ENCODE data around the gene KLF13.

KLF13 gene

DNA sequence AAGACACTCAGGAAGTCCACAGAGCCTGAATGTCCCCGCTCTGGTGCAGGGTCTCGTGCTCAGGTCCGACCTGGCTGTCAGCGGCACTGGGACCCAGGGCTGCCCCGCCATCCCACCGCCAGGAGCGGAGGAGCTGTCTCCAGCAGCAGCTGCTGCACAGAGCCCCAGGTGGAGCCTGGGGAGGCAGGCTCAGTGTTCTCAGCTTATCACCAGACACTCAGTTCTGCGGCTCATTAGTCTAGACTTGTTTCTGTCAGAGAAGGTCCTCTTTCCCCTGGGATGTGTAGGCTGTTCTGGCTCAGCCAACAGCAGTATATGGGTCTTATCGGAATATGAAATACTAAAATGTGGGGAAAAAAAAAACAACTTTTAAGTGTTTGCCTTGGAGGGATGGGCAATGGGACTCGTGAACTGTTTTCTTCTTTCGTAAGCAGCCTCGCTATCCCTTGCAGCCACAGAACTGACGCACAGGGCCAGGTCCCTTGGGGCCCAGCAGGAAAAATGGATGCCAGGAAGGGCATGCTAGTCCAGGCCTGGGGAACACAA is 75.9 kb downstream of the KLF13 start:
- no peak for DNase-seq (ENCODE audit: low spot score)

DNA sequence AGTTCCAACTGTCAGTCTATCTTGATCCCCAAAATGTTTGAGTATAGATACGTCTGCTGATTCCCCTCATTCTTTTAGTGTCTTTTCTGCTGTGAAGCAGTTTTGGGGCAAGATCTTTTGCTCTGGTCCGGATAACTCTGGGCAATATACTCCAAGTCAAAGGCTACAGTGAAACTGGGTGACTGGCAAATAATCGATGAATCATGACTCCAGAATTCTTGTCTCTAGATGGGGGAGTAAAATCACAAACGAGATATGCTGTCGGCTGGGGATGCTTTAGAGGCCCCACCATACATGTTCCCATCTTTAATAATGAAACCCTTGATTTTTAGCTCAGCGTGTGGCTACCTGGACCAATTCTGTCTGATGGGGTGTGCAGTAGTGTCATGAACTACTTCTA is 76.5 kb downstream of the KLF13 start:
- no peak for DNase-seq (ENCODE audit: low spot score)

DNA sequence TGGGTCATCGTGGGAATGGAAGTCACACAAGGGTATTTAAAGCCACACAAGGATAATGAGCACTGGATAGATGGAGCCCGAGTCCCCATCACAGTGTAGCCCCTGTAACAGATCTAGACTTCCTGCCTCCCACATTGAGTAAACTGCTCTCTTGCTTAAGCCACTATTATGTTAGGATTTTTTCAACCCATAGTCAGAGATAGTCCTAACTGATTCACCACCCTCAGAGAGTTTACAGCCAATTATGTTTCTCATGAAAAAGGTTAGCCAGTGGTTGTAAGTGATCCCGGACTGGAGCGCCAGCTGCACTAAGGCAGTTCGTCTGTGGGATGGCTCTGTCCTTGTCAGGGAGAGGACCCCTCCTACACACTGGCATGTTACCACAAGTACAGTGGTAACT is 77.0 kb downstream of the KLF13 start:
- no peak for DNase-seq (ENCODE audit: low spot score)

GRCh38 chr15:31404345-31404744 is 77.7 kb downstream of the KLF13 start:
- DNase-seq (ENCODE audit: low spot score): no peak

DNA sequence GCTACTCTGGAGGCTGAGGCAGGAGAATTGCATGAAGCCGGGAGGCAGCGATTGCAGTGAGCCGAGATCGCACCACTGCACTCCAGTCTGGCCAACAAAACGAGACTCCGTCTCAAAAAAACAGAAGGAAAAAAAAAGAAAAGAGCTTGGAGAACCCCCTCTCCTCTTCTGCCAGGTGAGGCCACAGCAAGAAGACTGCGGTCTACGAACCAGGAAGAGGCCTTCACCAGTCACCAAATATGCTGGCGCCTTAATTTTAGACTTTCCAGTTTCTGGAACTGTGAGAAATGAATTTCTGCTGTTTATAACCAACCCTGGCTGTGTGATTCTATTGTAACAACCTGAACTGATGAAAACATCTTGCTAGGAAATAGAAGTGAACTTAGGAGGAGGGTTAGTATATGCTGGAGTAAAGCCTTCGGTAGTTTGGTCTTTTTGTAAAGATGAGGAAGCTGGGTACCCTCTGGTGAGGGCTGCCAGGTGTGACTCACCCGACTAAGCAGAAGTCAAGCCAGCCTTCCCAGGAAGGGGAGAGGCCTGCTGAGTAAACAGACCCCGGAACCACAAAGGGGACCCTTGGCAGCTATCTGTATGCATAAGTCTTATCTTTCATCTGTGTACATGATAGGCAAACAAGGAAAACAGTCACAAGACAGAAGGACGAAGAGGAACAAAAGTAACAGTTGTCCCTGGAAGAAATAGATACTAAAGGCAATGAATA is 78.7 kb downstream of the KLF13 start:
- DNase-seq (ENCODE audit: low spot score): peak; percentile 22

GRCh38 chr15:31407376-31407775 is 80.7 kb downstream of the KLF13 start:
- DNase-seq (ENCODE audit: low spot score): no peak

- no peak for DNase-seq (ENCODE audit: low spot score)
Observed at GRCh38 chr15:31407851-31408250, 81.2 kb downstream of the KLF13 start.

DNA sequence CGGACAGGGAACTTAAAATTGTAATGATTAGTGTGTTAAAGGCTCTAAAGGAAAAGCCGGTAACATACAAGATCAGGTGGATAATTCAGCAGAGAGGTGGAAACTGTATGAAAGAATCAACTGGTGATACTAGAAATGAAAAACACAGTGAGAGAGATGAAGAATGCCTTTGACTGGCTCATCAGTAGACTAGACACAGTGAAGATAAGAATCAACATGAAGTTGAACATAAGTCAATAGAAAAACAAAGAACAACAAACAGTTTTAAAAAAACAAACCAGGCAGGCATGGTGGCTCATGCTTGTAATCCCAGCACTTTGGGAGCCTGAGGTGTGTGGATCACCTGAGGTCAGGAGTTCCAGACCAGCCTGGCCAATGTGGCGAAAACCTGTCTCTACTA is 82.1 kb downstream of the KLF13 start:
- no peak for DNase-seq (ENCODE audit: low spot score)

DNA sequence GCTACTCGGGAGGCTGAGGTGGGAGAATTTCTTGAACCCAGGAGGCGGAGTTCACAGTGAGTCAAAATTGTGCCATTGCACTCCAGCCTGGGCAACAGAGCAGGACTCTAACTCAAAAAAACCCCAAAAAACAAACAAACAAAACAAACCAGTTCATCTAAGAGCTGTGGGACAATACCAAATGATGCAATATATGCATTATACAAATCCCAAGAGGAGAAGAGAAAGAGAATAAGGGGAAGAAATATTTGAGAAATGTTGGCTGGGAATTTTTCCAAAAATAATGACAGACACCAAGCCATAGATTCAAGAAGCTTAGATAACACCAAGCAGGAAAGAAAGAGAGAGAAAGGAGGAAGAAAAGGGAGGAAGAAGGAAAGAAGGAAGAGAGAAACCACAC is 82.5 kb downstream of the KLF13 start:
- DNase-seq (ENCODE audit: low spot score): no peak

DNA sequence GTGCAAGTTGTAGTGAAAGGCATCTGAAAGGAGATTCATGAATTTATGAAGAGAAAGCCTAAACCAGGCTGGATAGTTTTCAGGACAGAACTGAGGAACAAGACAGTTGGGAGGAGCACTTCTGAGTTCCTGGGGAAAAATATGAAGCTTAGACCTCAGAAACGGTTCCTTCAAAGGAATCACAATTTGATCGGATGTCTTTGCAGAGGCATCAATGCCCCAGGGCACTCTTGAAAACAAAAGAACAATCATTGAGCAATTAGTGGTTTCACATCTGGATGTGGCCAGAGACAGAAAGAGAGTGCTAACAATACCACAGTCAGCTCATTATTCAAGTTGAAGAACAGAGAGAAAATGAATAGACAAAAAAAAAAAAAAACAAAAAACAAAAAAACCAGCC is 86.2 kb downstream of the KLF13 start:
- no peak for DNase-seq (ENCODE audit: low spot score)

DNA sequence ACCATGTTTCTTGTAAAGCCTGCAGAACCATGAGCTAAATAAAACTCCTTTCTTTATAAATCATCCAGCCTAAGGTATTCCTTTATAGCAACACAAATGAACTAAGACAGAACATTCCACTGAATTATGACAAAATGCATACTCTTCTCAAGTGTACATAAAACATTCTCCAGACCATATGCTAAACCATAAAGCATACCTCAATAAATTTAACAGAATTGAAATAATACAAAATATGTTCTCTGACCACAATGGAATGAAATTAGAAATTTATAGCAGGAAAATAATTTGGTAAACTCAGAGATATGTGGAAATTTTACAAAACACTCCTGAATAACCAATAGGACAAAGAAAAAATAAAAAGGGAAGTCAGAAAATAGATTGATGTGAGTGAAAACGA is 88.6 kb downstream of the KLF13 start:
- no peak for DNase-seq (ENCODE audit: low spot score)

DNA sequence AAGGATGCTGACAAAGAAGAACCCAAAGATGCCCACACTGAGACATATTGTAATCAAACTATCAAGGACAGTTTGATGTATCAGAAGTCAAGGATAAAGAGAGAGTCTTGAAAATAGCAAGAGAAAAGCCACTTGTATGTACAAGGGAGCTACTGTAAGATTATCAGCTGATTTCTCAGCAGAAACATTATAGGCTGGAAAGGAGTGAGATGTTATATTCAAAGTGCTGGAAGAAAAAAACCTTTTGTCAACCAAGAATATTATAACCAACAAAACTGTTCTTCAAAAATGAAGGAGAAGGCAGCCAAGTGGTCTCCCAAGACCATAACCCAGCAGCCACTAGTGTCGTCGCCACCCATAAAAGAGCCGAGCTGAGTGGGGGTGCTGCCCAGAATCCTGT is 93.2 kb downstream of the KLF13 start:
- DNase-seq (ENCODE audit: low spot score): no peak

DNA sequence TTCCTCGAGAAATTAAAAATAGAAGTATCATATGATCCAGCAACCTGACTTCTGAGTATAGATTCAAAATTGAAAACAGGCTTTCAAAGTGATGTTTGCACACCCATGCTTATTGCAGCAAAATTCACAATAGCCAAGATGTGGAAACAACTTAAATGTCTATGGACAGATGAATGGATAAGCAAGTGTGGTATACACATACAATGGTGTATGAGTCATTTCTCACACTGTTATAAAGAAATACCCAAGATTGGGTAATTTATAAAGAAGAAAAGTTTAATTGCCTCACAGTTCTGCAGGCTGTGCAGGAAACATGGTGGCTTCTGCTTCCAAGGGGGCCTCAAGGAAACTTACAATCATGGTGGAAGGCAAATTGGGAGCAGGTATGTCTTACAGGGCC is 100.8 kb downstream of the KLF13 start:
- no peak for DNase-seq (ENCODE audit: low spot score)
